GM12878 (cell line): ENCODE data around the gene NLRP14. TPM values are rescaled to one million over a fixed set of nuclear protein-coding genes. Genes with fewer than 3 reads are reported as not detected.

Experiments
- E2F8 ChIP-seq: fragments of 450-650 bp; IDR thresholded peaks from 2 replicates; pipeline ENCODE4 v1.6.1; 2018; ENCODE audit warnings: mild to moderate bottlenecking, low read depth, moderate library complexity; ENCODE audit not compliant: partially characterized antibody
- RB1 ChIP-seq: fragments of 450-650 bp; formaldehyde crosslinking; IDR thresholded peaks from 2 replicates; pipeline ENCODE4 v1.6.1; 2017; ENCODE audit warnings: mild to moderate bottlenecking, borderline replicate concordance
- RCOR1 ChIP-seq: conservative IDR thresholded peaks from 2 replicates; pipeline ENCODE4 v1.6.1; 2012; ENCODE audit warnings: low read depth, low read length, improper control_type of control experiment
- ZBTB40 ChIP-seq: fragments of 450-650 bp; IDR thresholded peaks from 2 replicates; pipeline ENCODE4 v1.6.1; 2016; ENCODE audit warnings: mild to moderate bottlenecking, moderate library complexity, borderline replicate concordance
- polyA plus RNA-seq, 11 experiments: library from polyadenylated mRNA; depleted of rRNA in 4 of 11; unstranded in 6 of 11; stranded (reverse) in 5 of 11; fragments of >200 nt; fragmentation: Nextera tagmentation in 4 of 11; fragmentation: Illumina TruSeq in 1 of 11; extraction: Ambion mirVana in 4 of 11; extraction: Trizol in 1 of 11; gene quantifications; 1 replicate in 1 of 11; 2 replicates in 10 of 11; pipeline versions ENCODE4 v1.2.1 to v1.2.3, GENCODE V29; 2011 to 2016; ENCODE audit warnings: inconsistent platforms in 2 of 11, missing spikeins in 2 of 11, low read depth in 1 of 11
- total RNA-seq, 4 experiments: library from RNA; depleted of rRNA in 3 of 4; stranded (reverse); fragments of >200 nt in 3 of 4; fragmentation: Illumina TruSeq in 1 of 4; extraction: Trizol in 1 of 4; gene quantifications; 2 replicates each; pipeline versions ENCODE4 v1.2.1 to v1.2.3, GENCODE V29; 2013 to 2021

NLRP14 gene
- total and polyA plus RNA-seq, 10 of the 15 experiments (the other 5 are each of a cell fraction or from before 2014, with no cell fraction given): 0.02 to 0.12 (median 0.04) TPM; not detected in 3

GRCh38 chr11:7089328-7090251 lies 69.3 kb downstream of the NLRP14 start (continued):
- TF ChIP-seq ZBTB40: no peak
- no peak for TF ChIP-seq RCOR1
- TF ChIP-seq RB1: no peak
- no peak for TF ChIP-seq E2F8
